Measurements from ENCODE around the gene DPYSL4.

DPYSL4 gene

DNA sequence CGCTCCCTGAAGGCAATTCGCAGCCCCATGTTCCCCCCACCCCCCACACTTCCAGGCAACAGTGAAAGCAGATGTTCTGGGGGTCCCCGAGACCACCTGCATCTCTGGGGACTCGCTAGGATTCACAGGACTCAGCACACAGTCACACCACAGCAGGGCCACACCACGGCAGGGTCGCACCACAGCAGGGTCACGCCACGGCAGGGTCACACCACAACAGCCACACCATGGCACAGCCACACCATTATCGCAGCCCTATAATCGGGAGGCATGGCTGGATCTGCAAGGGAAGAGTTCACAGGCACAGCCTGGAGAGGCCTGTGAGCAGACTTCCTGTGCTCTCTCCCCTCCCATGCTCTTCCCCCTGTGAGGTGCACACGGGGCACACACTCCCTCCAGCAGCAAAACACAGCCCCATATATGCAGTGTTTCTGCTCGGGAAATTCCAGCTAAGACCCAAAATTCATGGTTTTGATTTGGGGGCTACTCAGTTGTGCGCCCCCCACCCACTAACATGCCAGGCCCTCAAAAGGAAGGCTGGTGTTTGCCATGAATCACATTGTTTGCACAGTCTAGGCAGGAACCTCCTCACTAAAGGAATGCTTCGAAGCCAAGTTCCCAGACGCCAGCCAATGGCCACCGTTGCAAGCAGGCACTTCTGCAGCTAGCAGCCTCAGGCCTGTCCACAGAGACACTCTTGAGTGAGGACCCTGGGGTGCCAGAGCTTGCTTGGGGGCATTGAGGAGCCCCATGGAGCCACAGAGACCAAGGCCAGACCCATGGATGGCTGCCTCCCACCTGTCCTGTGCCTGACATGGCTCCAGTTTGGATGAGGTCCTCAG, 7.0 kb upstream of the DPYSL4 start:
- DNase-seq: no peak

DNA sequence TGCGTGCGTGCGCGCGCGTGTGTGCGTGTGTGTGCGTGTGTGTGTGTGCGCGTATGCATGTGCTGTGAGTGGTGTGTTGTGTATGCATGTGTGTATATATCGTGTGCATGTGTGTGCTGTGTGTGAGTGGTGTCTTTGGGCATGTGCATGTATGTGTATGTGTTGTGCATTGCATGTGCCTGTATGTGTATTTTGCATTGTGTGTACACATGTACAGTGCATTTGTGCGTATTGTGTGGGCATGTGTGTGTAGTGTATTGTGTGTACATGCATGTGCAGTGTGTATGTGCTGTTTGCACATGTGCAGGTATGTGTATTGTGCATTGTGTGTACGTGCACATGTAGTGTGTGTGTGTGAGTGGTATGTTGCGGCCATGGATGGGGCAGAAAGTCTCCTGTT, 6.0 kb upstream of the DPYSL4 start:
- DNase-seq: no peak

DNA sequence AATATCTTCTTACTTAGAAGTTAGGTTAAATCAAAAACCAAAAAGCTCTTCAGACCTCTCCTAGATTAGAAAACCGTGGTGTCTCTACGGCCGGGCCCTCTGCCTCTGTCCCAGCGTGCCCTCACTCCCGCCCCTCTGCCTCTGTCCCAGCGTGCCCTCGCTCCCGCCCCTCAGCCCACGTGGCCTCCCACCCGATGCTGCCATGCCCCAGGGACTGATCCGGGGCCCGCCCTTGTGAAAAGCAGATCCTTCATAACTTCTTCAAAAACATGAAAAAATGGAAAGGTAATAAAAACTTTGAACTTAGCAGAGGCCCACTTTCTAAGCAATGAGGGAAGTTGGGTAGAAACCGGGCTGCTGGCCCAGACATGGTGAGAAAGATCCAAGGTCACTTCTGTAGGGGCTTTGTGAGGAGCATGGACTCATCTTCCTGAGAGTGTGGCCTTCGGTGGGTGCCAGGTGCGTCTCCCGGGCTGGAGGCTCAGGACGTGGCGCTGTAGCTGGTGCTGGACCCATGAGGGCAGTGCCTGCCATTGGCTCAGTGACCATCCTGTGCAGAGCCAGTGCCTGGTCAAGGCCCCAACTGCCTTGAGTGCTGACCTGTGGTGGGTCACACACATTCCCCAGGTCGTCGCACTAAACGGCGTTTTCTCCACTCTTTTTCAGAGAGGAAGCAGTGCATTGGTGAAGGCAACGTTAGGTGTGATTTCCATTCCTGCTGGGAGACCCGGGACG, 4.9 kb upstream of the DPYSL4 start:
- DNase-seq: no peak

DNA sequence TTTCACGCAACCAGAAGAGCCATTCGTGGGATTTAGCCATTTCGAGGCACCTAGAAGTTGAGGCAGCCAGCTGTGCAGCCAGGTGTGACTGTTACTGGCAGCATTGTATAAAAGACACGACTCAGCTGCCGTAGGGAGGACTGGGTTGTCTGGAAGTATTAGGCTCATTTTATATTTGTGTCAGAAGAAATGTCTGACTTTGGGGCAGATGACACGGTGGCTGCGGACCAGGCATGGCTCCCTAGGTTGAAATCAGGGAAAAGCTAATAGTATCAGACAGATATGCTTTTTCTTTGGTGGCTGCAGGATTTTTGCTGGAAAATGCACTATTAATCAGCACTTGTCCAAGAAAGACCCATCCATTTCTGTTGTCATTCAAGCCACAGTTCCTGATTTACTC, 4.2 kb upstream of the DPYSL4 start:
- DNase-seq: no peak

DNA sequence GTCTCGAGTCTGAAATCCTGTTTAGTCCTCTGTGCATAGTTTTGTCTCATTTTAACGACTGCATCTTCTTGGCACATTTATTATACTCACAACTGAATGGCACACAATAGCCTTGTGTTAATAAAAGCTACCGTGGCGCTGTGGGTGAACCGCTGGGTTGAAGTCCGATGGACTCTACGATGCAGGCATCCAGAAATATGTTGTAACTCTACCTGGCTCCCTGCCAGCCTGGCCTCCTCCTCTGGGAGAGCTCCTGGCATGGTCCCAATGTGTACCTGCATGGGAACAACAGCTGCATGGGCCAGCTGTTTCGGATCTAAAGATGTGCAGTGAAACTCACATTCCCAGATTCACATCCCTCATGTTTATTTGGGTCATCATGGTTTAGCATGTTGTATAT, 3.7 kb upstream of the DPYSL4 start:
- peak; percentile 71 for DNase-seq

DNA sequence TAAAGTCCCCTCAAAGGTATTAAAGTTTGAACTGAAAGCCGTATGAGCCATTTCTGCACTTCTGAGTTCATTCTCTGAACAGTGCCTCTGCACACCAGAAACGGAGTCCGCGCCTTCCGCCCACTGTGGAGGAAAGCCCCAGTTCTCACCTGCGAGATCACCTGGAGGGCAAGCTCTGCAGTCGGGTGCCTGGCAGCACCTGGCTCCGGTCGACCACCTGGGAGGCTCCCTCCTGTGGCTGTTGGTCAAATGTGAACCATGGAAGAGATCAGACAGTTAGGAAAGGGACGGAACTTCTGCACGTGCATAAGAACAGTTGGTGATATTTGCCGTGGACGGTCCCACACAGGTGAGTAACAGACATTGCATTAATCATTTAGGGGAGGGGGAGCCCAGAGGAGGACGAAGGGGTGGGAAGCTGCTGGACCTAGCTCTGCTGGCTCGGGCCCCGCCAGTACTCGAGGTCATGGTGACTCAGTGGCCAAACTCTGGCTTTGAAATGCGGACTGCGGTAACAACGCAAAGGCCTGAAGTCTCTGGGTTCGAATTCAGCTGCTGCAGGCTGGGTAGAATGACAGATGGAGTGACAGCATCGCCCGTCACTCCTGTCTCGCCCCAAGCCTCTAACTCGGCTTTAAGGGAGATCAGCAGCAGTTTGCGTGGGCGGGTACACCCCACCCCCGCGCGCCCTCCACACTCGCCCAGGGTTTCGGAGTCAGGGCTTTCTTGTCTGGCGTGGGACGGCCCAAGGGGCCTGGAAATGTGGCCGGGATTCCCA, 1.7 kb upstream of the DPYSL4 start:
- DNase-seq: peak; percentile 24

DNA sequence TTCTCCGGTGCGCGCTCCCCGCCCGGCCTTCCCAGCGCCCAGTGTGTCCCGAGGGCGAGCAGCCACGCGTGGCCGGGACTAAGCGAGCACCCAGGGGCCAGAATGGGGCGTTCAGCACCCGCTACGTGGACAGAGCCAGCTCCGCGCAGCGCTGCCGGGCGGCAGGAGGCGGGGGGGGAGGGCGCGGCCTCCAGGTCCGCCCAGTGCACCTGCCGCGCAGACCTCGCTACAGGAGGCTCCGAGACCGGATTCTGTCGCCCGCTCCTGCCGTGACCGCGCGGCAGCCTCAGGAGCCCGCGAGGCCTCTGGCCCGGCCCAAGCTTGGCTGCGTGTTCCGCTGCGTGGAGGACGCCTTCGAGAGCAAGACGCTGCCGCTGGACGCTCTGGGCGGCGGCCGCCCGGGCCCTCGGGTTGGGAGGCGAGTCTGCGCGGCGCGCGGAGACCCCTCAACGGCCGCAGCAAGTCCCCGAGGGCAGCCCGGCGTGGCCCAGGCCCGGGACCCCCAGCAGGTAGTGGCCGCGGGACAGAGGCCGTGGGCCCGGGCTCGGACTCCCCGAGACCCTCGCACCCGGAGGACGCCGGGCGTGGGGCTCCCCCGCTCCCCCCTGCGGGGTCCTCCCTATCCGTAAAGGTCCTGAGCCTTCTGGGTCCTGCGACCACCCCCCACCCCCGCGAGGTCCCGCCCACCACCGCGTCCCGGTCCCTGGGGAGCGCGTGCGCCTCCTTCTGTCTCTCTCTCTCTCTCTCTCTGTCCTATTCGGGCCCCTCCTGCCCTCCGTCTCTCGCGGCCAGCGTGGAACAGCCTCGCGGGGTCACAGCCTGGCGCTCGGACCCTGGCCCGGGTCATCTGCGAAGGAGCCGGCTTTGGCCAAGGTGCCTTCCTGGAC, 904 bp upstream of the DPYSL4 start:
- peak; percentile 53 for DNase-seq

DNA sequence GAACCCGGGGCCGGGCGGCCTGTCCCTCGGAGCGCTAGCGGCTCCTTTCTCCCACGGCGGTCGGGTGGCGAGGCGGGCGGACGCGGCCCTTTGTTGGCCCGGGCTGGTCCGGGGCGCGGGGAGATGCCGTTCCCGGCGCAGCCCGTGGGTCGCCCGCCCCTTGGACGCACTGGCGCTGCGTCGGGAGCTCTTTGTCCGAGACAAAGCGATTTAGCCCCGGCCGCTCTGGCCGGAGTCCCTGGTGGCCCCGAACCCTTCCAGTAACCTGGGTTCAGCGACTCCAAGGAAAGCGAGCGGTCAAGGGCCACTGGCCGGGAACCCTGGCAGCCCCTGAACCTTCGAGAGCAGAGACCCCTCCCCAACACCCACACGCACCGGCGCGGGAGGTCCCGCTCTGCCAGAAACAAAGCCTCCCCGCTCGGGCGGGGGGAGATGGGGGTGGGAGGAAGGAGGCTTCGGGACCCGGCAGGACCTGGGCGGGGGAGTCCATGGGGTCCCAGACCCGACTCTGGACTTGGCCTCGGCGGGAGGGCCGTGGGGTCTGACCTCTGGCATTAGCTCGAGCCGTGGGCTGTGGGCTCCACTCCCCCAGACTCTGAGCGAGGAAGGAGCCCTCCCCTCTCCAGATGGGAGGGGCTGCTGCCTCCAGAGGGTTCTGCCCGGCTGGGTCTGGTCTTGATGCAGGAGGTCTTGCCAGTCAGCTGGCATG, 836 bp downstream of the DPYSL4 start:
- no peak for DNase-seq

DNA sequence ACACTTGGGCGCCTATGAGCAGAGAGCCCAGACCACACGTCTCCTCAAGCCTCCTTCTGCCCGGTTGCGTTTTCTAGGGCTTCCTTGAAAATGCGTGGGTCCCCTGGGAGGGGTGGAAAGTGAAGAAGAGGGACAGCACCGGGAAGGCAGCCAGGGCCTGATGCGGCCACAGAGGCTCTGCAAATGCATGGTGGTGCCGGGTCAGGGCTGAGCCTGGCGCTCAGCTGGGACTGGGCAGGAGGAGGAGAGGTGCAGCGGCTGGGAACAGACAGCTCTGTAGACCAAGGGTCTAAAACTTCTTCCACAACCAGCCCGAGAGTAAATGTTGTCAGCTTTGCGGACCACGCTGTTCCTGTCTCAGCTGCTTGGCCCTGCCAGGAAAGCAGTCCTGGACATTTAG, 1.6 kb downstream of the DPYSL4 start:
- DNase-seq: no peak

DNA sequence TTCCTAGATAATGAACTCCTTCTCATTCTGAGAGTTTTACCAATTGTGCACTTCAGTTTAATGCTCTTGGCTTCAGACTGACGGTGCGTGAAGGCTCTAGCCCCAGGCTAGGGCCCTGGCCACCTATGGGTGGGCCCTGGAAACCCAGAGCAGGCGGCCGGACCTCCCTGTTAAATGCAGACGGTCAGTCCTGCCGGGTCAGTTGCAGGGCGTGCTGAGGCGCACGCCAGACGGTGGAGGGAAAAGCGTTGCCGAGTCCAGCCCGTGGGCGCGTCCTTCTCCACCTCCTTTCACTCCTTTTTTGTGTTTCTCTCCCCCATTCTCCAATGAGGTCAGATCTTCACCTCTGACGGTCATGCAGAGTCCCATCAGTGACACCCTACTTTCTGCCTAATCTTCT, 2.3 kb downstream of the DPYSL4 start:
- no peak for DNase-seq

DNA sequence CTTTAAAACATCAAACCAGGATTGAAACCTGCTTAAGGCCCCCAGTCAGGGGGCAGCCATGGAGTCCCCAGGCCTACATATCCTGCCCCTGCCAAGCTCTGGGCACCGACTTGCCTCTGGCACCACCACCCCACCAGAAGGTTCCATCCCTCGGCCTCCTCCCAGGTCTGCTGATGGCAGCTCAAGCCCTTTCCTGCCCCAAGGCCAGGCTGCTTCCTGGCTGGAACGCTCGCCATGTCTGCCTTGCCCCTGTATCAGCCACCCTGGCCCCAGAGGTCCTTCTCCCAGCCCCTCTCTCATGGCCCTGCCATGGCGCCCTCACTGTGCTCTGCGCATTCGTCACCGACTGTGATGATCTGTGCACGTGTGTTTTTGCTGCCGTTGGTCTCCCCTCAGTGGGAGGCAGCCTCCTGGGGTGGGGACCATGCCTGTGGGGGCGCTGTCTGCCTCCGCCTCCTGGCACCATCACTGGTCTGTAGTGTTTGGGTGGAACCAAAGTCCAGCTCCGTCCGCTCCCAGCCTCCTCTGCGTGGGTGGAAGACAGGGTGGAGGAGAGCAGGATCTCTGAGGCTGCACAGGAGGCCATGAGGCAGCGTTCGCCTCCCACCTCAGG, 3.2 kb downstream of the DPYSL4 start:
- DNase-seq: no peak

DNA sequence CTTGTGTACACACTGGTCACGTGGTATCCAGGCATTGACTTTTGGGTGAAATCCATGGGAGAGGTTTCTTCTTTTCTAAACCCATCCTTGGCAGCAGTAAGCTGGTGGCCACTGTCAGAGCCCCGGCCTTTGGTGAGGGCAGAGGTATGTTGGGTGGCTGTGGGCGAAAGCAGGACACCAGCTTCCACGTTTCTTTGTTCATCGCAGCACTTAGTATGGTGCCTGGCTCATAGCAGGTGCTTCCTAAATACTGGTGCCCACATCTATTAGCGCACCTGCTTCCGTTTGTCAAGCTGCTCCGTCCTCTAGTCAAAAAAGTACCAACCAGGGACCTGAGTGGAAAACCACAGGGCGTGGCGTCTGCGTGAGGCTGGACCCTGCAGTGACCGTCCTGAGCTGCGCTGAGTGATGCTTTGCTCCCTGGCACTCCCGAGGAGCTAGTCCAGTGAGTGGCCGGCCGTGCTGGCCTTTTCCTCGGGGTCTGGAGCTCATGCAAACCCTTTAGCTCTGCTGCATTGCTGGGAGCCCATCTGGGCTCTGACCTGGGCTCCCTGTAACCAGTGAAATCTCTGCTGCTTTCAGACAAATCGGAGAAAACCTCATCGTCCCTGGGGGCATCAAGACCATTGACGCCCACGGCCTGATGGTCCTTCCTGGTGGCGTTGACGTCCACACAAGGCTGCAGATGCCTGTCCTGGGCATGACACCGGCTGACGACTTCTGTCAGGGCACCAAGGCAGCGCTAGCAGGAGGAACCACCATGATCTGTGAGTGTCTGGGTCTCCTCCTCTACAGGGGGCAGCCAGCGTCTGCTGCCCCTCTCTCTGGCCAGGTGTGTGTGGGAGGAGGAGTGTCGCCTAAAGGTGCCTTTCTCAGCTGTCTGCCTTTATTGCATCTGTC, 5.6 kb downstream of the DPYSL4 start:
- DNase-seq: no peak

DNA sequence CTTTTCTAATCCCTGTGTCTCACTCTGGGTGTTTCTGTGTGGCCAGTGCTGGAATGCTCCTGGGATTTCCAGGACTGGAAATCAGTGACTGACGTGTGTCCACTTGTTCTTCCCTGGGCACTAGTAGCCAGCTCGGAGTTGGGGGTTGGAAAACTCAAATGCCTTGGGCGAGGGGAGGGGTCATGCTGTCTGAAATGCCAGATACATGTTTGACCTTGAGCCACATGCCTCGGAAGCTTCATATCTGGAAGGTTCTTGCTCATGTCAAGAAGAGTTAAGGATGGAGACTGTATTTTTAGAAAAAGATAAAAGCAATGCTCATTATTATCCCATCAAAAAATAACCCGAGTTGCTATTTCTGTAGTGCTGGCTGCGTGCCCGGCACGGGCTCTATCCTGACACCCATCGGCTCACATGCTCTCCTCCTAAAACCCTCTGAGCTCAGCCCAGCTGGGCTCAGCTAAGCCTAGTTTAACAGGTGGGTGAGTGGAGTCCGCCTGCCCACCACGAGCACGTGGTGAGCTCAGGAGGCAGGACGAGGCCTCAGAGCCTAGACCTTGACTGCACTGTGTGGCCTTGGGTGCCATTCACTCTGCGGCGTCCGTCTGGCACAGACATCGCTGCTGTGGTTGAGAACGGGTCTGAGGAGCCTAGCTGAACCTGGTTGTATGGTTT, 6.4 kb downstream of the DPYSL4 start:
- no peak for DNase-seq

DNA sequence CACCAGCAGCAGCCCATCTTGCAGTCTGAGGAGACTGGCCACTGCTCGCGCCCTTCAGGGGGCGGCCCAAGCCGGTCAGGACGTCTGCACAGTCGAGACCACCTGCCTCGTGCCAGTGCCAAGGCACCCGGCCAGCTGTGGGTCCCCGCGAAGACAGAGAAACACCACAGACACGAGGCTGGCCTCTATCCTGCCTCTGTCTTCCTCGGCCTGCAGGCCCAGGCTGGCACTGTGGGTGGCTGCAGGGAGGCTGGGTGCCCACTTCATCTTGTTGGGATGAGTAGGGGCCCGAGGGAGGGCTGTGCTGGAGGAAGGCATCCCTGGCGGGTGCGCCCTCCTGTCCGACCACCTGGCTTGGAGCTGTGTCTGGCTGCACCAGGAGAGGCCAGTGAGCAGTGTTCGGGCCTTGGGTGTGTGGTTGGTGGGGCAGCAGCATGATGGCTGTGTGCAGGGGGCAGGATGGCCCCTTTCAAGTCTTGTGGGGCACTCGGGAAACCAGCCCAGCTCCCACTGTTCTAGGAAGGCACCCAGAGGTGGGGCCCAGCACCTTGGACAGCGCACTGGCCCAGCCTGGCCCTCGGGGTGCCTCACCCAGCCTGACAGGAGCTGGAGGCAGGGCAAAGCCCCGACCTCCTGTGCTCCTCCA, 7.3 kb downstream of the DPYSL4 start:
- DNase-seq: no peak

DNA sequence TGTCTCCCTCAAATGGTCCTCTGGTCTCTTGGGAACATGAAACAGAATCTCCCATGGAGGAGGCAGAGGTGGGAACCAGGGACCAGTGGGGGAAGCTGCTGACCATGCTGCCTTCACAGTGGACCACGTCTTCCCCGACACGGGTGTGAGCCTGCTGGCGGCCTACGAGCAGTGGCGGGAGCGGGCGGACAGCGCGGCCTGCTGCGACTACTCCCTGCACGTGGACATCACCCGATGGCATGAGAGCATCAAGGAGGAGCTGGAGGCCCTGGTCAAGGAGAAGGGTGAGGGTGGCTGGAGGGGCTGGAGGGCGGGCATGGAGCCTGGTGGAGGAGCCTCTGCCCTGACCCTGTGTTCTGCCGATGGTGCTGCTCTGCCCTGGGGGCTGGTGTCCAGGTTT, 8.0 kb downstream of the DPYSL4 start:
- DNase-seq: no peak

DNA sequence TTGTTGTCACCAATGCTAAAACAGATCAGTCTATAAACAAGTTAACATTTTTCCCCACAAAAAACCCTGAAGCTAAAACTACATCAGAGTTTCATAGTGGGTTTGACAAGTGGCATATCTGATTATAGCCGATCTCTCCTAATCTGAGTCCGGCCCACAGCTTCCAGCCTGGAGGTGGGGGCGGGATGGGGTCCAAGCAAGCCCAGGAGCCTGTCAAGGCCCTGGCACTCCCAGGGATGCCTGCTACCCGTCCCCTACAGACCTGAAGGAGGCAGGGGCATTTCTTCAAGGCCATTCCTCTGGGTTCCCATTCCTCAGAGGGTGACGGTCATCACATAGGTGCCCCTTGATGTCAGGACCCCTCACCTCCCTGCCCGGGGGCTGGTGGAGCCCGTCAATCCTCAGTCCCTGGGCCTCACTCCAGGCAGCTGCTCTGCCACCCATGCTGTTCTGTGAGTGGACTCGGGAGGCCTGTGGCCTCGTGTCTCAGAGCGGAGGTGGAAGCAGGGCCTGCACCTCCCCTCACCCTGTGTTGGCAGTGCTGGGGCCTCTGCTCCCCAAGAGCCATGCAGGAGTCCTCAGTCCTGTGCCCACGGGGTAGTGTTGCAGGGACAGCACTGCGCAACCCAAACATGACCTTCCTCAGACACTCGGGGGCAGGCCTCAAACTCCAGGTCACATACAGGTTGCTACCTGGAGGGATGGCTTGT, 8.8 kb downstream of the DPYSL4 start:
- no peak for DNase-seq

DNA sequence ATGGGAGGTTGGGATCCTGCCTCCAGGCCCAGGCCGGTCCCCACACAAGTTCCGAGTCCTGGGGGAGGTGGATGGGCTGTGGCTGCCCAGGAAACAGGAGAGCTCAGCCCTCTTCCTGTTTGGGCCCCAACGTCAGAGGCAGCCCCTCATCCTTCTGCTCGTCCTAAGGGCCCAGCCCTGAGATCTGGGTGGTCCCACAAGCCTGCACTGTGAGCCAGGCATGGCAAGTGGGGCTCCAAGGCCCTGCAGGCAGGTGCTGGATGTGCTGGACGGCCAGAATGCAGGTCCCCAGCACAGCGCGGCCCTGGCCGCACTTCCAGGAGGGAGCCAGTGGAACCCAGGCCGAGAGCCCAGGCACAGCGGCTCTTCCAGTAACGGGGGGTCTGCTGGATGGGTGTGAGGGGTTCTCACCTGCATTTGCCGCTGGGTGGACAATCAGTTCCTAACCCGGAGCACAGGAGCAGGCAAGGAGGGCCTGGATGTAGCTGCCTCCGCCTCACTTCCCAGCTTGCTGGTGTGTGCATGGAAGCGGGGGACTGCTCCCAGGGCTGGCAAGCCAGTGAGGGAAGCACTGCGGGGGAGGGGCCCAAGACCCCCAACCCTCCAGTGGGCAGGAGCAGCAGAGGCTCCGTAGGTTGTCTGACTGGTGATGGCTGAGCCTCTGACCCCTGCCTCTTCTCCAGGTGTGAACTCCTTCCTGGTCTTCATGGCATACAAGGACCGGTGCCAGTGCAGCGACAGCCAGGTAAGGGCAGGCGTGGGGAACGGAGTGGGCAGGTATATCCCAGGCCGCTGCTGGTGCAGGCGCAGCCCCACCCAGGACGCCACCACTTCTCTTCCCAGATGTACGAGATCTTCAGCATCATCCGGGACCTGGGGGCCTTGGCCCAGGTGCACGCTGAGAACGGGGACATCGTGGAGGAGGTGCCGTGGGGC, 9.7 kb downstream of the DPYSL4 start:
- no peak for DNase-seq
